ENCODE measurements around the gene RALGPS2.
"Not testable (repeated sequence)": the region's sequence is repeated elsewhere in the genome, so short reads cannot be mapped to it uniquely, and the experiment has no call there.

Gene RALGPS2

GRCh38 chr1:178784131-178784536 lies 59.1 kb downstream of the RALGPS2 start:
- DNase-seq: peak; percentile 7

DNA sequence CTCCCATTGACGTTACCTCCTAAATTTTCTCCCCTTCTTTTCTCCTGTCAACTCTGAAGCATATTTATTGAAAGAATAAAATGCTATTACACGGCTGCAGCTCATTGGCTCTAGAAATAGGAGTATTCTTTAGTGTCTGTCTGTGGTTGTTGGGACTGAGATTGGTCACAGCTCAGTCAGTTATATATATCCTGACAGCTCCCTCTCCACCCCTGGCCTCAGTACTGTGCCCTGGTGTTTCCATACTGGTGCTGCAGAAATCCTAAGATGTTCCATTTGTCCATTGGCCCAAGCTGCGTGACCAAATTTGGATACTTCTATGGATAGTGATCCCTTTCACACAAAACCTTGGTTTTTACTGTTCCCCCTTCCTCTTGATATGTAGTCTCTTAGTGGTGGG lies 67.3 kb downstream of the RALGPS2 start:
- DNase-seq: no peak

DNA sequence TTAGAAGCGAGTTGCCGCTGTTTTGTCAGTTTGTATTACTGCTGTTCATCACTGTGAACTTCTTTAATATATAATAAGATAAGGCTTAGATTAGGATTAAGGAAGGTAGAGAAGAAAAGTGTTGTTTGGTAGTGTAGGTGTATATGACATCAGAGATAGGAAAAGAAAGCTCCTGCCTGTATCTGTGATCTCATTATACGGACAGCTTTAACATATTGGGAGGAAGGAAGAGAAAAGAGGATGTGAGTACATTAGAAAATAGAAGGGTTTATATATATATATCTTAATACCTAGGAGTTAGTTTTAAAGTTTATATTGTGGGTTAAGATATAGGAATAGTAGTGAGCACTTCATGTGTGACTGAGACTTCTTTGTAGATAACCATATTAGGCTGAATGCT lies 71.0 kb downstream of the RALGPS2 start:
- DNase-seq: no peak

DNA sequence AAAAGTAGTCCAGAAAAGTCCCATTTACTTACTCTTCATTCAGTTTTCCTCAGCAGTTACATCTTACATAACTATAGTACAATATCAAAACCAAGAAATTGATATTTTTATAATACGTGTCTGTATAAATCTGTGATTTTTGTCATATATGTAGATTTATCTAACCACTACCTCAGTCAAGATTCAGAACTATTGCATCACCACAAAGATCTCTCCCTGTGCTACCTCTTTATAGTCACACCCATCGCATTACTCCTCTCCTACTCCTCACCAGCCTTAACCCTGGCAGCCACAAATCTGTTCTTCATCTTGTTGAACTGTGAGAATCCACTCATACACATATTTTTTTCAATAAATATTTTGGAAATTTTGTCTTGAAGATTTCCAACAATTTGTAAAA lies 72.5 kb downstream of the RALGPS2 start:
- DNase-seq: no peak

DNA sequence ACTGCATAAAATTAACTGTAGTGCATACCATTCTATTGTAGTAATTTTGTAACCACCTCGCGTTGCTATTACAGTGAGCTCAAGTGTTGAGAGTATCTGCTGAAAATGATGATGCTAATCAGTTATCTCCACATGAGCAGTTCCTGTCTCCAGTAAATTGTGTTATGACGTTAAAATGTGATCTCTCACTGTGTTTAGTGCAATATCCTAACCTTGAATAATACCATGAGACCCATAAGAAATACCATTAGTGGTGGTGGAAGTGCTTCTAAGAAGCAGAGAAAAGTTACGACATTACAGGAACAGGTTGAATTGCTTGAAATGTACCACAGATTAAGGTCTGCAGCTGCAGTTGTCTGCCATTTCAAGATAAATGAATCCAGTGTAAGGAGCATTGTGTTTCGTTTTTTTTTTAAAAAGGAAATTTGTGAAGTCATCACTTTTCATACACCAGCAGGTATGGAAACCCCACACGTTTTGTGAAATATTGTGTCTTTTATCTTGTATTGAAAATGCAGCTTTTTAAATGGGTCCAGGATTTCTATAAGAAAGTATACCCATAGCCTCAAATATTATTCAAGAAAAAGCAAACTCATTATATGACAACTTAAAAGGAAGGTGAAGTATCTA lies 73.3 kb downstream of the RALGPS2 start:
- no peak for DNase-seq

- no peak for DNase-seq
Observed at GRCh38 chr1:178802873-178803272, 77.8 kb downstream of the RALGPS2 start.

- no peak for DNase-seq
Observed at GRCh38 chr1:178806665-178807300, 81.7 kb downstream of the RALGPS2 start.

DNA sequence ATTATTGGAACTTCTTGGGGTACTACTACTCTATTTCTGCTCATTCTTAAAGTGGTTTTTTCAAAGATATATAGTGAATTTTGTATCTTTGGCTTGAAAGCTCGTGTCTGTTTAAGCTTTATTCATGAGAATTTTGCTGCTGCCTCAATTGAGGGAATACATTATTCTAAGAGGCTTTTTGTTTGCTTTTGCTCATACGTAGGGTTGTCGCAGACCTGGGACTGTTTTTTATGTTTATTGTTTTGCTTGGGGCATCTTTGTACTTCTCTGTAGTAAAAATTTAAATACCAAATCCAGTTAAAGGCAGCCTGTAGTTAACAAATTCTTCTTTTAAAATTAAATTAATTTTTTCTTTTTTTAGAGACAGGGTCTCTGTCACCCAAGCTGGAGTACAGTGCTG lies 83.5 kb downstream of the RALGPS2 start:
- DNase-seq: no peak

GRCh38 chr1:178810585-178810984 lies 85.5 kb downstream of the RALGPS2 start:
- DNase-seq: no peak

- no peak for DNase-seq
Observed at GRCh38 chr1:178818416-178818815, 93.4 kb downstream of the RALGPS2 start.

DNA sequence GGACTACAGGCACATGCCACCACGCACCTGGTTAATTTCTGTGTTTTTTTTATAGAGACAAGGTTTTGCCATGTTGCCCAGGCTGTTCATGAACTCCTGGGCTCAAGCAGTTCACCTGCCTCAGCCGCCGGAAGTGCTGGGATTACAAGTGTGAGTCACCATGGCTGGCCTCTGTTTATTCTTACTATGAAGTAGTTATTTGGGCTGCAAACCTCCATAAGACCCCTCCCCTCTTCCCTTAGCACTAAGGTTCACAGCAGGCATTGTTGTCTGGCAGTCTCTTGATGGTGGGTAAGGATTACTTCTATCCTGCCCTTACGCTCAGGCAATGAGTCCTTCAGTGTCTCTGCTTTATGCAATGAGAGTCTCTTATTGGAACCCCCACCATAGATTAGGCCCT lies 94.1 kb downstream of the RALGPS2 start:
- DNase-seq: no peak

- DNase-seq: no peak
Observed at GRCh38 chr1:178821134-178821866, 96.3 kb downstream of the RALGPS2 start.

DNA sequence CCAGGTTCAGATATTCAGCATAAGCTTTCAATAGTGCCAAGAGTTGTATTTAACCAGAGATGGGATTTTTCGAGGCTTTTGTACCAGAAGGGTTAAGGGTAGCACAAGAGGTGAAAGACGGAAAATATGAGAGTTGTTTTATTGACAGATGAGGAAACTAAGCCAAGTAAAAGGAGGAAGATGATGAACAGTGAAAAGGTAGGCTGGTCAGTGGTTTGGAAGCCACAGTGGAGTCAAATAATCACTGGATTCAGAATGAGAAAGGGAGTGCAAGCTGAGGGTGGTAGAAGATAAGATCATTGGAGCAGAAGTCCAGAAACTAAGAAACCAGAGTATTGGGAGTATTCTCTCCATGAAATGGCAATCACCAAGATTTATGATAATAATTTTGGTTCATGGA lies 100.1 kb downstream of the RALGPS2 start:
- DNase-seq: no peak

- no peak for DNase-seq
Observed at GRCh38 chr1:178844436-178844835, 119.4 kb downstream of the RALGPS2 start.

DNA sequence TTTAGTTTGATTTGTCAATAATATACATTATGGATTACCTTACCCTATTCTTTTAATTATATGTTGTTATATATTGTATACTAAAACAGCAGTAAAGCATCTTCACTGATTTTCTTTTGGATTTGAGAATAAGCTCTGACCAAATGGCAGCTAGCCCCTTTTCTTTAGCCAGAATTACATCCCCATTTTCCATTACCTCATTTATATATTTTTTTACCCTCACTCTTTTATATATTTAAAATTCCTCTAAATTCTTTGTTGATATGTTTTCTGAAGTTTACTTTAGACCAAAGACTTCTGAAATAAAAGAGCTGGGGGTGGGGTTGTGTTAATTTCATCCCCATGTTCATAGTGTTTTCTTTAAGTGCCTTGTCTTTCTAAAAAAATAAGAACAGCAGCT lies 121.3 kb downstream of the RALGPS2 start:
- DNase-seq: no peak

DNA sequence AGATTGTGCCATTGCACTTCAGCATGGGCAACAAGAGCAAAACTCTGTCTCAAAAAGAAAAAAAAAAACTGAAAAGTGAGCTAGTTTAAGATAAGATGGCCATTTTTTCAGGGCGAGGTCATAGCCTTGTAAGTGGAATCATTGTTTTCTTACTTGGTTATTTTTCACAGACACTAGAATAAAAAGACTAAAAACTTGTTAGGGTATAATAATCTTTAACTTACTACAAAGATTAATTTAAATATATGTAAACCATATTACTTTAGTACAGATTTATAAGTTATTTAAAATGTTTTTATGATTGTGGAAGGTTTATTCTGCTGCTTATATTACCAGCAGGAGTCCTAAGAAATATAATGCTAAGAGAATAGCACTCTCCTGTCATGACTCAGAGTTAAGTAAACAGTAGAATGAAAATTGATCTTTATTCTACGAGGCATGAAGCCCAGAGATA lies 122.4 kb downstream of the RALGPS2 start:
- peak; percentile 42 for DNase-seq

GRCh38 chr1:178847919-178848318 lies 122.9 kb downstream of the RALGPS2 start:
- DNase-seq: not testable (repeated sequence)

DNA sequence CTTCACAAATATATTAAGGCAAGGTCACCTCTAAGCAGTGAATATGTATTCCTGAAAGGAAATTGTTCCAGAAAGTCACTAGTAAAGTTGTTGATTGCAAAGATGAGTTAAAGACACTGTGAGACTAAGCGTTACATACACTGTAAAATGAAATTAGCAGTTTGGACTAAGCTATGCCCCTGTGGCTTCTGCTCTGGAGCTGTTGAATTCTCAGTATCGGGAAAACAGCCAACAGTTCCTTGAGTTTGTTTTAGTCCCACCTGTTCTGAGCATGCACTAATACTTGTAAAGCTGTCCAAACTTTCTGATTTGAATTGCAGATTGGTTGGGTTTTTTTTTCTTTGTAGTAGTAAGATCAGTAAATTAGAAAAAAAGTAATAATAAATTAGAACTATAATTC lies 124.9 kb downstream of the RALGPS2 start:
- no peak for DNase-seq

- DNase-seq: no peak
Observed at GRCh38 chr1:178857126-178857525, 132.1 kb downstream of the RALGPS2 start.

DNA sequence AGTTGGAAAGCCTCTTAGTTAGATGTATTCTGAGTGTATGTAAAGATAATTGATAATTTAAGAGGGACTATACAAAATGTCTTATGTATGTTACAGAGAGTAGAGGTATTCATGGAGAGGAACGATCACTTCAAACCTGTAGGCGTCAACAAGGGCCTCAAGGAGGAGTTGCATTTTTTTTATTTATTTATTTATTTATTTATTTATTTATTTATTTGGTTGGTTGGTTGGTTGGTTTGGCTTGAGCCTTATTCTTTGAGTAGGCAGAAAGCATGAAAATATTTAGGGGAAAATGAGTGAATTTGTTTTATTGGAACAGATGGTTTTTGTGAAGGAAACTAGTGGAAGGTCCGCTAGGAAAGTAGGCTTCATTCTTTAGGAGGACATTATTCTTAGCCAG lies 137.4 kb downstream of the RALGPS2 start:
- no peak for DNase-seq

- no peak for DNase-seq
Observed at GRCh38 chr1:178862864-178863263, 137.8 kb downstream of the RALGPS2 start.

DNA sequence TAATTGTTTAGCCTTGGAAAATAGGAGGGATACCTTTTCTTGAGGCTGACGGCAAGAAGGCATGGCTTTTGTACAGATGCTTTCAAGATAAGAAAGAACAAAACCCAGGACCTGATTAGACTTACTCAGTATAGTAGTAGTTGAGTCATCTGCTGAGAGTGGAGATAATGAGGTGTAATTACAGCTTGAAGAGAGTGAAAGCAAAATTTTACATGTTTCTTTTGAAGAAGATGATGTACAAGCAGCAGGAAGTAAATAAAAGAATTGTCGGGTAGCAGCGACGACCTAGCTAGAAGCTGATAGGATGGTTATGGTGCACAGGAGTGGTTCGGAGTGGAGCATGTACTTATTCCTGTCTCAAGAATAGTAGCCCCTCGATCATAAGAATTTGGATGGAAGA lies 139.3 kb downstream of the RALGPS2 start:
- no peak for DNase-seq

DNA sequence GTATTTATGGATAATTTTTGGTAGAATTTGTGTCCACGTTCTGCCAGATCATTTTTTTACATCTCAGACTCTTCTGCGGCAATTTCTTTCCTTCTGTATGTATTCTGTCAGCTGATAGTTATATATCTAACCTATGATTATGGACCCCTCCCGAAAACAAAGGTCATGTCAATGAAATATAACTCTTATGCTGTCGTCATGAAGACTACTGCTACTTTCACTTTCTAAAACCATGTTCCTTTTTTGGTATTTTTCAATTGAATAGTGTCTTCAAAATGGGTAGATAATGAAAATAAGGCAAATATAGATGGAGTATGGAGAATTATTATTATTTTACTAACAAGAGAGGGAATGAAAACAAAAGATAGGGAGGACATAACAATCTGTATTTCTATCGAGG lies 142.6 kb downstream of the RALGPS2 start:
- peak; percentile 41 for DNase-seq

DNA sequence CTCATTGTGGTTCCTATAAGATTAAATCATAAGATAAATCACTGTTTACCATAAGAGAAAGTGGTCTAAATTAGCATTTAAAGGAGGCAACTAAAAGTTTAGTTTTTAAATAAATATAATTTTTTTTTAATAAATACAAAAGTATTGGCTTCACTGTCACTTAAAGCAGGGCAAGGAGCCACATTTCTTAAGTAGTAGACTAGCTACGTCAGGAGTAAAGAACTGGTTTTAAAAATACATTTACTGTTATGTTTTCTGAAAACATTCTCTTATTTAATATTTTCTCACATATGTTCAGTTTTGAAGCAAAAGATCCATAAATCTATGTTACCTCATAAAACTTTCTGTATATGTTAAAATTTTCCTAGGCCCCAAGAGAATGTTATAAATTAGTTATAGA lies 143.7 kb downstream of the RALGPS2 start:
- DNase-seq: no peak

Data from HCEC 1CT (cell line).